MM.1S (cell line): ENCODE results near the gene MATN1.

Experiments used
- DNase-seq: peaks from one replicate; pipeline ENCODE4 v3.0.0-alpha.2; 2015
- H2AFZ ChIP-seq: fragments of 300-600 bp; sonication (generic); 2 replicates; pipeline ENCODE4 v1.6.0; 2016; ENCODE audit warnings: antibody characterized with exemption, low read length
- H3F3A ChIP-seq: fragments of 300-600 bp; sonication (generic); 2 replicates; pipeline ENCODE4 v1.6.1; 2016; ENCODE audit warnings: mild to moderate bottlenecking, antibody characterized with exemption, low read length, moderate library complexity, mixed read lengths; ENCODE audit not compliant: insufficient read depth
- H3K27ac ChIP-seq: fragments of 300-600 bp; sonication (generic); 2 replicates; pipeline ENCODE4 v1.5.1; 2016; ENCODE audit warnings: mild to moderate bottlenecking, low read length
- H3K27me3 ChIP-seq: fragments of 300-600 bp; sonication (generic); replicated peaks from 2 replicates; pipeline ENCODE4 v1.6.0; 2016; ENCODE audit warnings: low read length; ENCODE audit not compliant: insufficient read depth
- H3K36me3 ChIP-seq: fragments of 300-600 bp; sonication (generic); replicated peaks from 2 replicates; pipeline ENCODE4 v1.6.1; 2016; ENCODE audit warnings: mild to moderate bottlenecking, low read length, mixed read lengths; ENCODE audit not compliant: insufficient read depth
- H3K4me1 ChIP-seq: fragments of 300-600 bp; sonication (generic); 2 replicates; pipeline ENCODE4 v1.6.1; 2016; ENCODE audit warnings: low read length, mixed read lengths
- H3K4me2 ChIP-seq: fragments of 300-600 bp; sonication (generic); 2 replicates; pipeline ENCODE4 v1.6.0; 2016; ENCODE audit warnings: low read depth, low read length
- H3K4me3 ChIP-seq: fragments of 300-600 bp; sonication (generic); 2 replicates; pipeline ENCODE4 v1.5.1; 2016; ENCODE audit warnings: low read length, mixed read lengths
- H3K79me2 ChIP-seq: fragments of 300-600 bp; sonication (generic); 2 replicates; pipeline ENCODE4 v1.6.1; 2016; ENCODE audit warnings: mixed run types, low read length, mixed read lengths
- H3K9ac ChIP-seq: fragments of 300-600 bp; sonication (generic); 2 replicates; pipeline ENCODE4 v1.6.1; 2016; ENCODE audit warnings: low read length, mixed read lengths
- H3K9me2 ChIP-seq: fragments of 300-600 bp; sonication (generic); replicated peaks from 2 replicates; pipeline ENCODE4 v1.6.1; 2016; ENCODE audit warnings: mild to moderate bottlenecking, low read length, mixed read lengths; ENCODE audit not compliant: insufficient read depth
- H3K9me3 ChIP-seq: fragments of 300-600 bp; sonication (generic); replicated peaks from 2 replicates; pipeline ENCODE4 v1.6.1; 2016; ENCODE audit warnings: mild to moderate bottlenecking, low read length, mixed read lengths; ENCODE audit not compliant: insufficient read depth
- H4K20me1 ChIP-seq: fragments of 300-600 bp; sonication (generic); 2 replicates; pipeline ENCODE4 v1.6.1; 2016; ENCODE audit warnings: mild to moderate bottlenecking, low read length, moderate library complexity, mixed read lengths; ENCODE audit not compliant: insufficient read depth
- EZH2 ChIP-seq: fragments of 300-600 bp; sonication (generic); optimal IDR thresholded peaks from 2 replicates; pipeline ENCODE3; 2017; ENCODE audit warnings: low read depth, mild to moderate bottlenecking, antibody characterized with exemption, low read length, mixed read lengths
- EZH2phosphoT487 ChIP-seq: fragments of 300-600 bp; sonication (generic); IDR thresholded peaks from 2 replicates; pipeline ENCODE4 v1.6.1; 2018; ENCODE audit warnings: antibody characterized with exemption, low read length
- TF ChIP-seq, protein P1 (sequence below): fragments of 300-600 bp; sonication (generic); IDR thresholded peaks from 2 replicates; pipeline ENCODE4 v1.5.1; 2016; ENCODE audit warnings: antibody characterized with exemption, low read length, mixed read lengths

The MATN1 gene

DNA sequence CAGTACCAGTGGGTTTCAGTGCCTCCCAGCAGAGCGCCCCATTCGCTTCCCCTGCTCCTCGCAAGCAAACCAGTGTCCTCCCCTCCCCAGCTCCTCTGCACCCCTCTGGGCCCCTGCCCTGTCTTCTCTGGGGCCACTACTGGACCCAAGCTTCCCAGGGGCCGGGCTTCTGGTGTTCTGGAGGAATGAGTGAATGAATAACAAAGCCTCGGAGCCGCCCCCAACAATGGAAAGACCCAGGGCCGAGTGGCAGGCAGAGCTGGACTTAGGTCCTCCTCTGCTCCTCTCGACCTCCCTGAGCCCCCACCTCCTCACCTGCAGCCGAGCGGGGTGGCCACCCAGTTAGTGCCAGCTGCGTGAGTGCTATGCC is 37.6 kb downstream of the MATN1 start:
- no peaks in the 10 kb centered on the region for H4K20me1 ChIP-seq
- no peak overlapping the region for H2AFZ ChIP-seq
- H3K9me3 ChIP-seq = no peaks in the 10 kb centered on the region
- TF ChIP-seq, protein P1, sequence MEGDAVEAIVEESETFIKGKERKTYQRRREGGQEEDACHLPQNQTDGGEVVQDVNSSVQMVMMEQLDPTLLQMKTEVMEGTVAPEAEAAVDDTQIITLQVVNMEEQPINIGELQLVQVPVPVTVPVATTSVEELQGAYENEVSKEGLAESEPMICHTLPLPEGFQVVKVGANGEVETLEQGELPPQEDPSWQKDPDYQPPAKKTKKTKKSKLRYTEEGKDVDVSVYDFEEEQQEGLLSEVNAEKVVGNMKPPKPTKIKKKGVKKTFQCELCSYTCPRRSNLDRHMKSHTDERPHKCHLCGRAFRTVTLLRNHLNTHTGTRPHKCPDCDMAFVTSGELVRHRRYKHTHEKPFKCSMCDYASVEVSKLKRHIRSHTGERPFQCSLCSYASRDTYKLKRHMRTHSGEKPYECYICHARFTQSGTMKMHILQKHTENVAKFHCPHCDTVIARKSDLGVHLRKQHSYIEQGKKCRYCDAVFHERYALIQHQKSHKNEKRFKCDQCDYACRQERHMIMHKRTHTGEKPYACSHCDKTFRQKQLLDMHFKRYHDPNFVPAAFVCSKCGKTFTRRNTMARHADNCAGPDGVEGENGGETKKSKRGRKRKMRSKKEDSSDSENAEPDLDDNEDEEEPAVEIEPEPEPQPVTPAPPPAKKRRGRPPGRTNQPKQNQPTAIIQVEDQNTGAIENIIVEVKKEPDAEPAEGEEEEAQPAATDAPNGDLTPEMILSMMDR = no peak
- TF ChIP-seq EZH2 (no peak), EZH2phosphoT487 (no peak)
- DNase-seq = no peak
- no peaks in the 10 kb centered on the region for H3K79me2 ChIP-seq
- H3K4me2 ChIP-seq = no peak overlapping the region
- no peaks in the 10 kb centered on the region for H3K4me1 ChIP-seq
- no peak overlapping the region for H3K9ac ChIP-seq
- H3K9me2 ChIP-seq = no peaks in the 10 kb centered on the region
- peaks cover 100% of the 10 kb centered on the region for H3K27me3 ChIP-seq
- H3F3A ChIP-seq = no peaks in the 10 kb centered on the region
- H3K27ac ChIP-seq = no peak overlapping the region
- no peaks in the 10 kb centered on the region for H3K36me3 ChIP-seq
- no peak overlapping the region for H3K4me3 ChIP-seq

DNA sequence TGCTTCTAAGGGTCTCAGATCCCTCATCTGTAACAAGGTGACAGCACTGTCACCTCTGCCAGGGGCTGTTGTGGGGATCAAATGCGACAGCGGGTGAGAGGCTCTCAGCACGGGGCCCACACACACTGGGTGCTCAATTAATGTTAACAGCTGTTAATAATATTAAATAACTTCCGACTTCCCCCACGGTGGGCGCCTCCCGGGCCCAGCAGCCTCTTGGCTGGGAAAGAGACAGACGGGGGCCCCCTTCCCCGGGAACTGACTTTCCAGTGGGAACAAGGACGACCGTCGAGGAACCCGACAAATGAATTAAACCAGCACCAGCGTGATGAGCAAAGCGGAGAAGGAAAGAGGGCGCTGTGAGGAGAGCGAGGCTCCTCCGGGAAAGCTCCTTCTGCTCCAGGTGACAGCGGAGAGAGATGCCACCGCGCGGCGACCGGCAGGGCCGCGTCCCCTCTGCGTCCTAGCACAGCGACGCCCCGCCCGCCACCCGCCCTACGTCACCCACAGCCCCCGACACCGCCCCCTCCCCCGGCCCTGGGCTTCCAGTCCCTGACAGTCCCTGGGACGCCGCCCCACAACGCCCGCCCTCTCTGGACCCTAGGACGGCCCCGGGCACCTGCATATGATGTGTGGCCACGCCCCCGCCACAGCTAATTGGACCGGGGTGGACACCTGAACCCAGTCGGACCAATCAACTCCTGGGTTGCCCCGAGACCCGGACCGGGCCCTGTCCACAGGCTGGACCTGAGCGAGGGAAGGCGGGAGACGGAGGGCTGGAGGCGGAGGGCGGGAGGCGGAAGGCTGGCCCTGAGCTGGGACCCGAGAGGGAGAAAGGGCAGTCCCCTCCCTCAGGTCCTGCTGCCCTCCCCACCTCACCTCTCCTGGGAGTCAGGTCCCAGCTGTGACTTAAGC is 38.2 kb downstream of the MATN1 start:
- Histone ChIP-seq H3K36me3 (no peaks in the 10 kb centered on the region), H3K27ac (no peak overlapping the region), H3K9ac (no peak overlapping the region), H3K4me3 (no peak overlapping the region), H3K79me2 (no peaks in the 10 kb centered on the region), H2AFZ (no peak overlapping the region), H3K27me3 (peaks cover 99% of the 10 kb centered on the region), H3K4me2 (no peak overlapping the region), H3F3A (no peaks in the 10 kb centered on the region), H4K20me1 (no peaks in the 10 kb centered on the region), H3K9me2 (no peaks in the 10 kb centered on the region), H3K4me1 (no peaks in the 10 kb centered on the region), H3K9me3 (no peaks in the 10 kb centered on the region)
- DNase-seq = no peak
- TF ChIP-seq EZH2phosphoT487 (no peak), EZH2 (no peak)
- TF ChIP-seq, protein P1 = no peak

DNA sequence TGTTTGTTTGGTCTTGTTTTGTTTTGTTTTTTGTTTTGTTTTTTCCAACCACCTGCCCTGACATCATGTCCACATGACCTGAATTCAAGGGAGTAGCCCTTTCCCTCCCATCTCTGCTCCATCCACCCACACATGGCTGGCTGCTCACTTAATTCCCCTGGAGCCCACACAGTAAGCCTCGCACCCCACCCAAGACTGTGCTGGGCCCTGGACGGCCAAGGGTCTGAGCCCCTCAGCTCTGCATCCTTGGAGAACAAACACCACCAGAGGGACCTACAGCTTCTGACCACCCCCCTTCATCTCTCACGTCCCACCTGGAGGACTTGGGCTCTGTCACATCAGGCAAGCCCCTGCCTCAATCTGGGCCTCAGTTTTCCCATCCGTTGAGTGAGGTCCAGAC is 39.1 kb downstream of the MATN1 start:
- Histone ChIP-seq H3K4me3 (no peak overlapping the region), H3K27me3 (peaks cover 90% of the 10 kb centered on the region), H3K9ac (no peak overlapping the region), H3K4me1 (no peaks in the 10 kb centered on the region), H2AFZ (no peak overlapping the region), H3K79me2 (no peaks in the 10 kb centered on the region), H3K9me3 (no peaks in the 10 kb centered on the region), H3K4me2 (no peak overlapping the region), H4K20me1 (no peaks in the 10 kb centered on the region), H3K36me3 (no peaks in the 10 kb centered on the region), H3K27ac (no peak overlapping the region), H3K9me2 (no peaks in the 10 kb centered on the region), H3F3A (no peaks in the 10 kb centered on the region)
- TF ChIP-seq EZH2phosphoT487 = no peak
- TF ChIP-seq, protein P1 = no peak
- no peak for TF ChIP-seq EZH2
- DNase-seq = no peak
